ENCODE results near the gene SIK2.
"Not testable (repeated sequence)": the region's sequence is repeated elsewhere in the genome, so short reads cannot be mapped to it uniquely, and the experiment has no call there.

The SIK2 gene

DNA sequence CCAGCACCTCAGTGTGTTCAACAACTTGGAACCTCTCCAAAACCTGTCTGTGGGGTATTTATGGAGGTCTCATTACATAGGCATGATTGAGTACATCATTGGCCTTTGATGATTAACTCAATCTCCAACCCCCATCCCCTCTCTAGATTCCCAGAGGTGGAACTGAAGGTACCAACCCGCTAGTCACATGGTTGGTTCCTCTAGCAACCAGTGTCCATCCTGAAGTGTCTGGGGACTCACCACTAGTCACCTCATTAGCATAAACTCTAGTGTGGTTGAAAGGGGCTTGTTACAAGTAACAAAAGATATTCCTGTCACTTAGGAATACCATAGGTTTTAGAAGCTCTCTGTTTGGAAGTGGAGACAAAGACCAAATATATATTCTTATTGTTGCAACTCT, 40.3 kb downstream of the SIK2 start:
- TF ChIP-seq, protein P1, sequence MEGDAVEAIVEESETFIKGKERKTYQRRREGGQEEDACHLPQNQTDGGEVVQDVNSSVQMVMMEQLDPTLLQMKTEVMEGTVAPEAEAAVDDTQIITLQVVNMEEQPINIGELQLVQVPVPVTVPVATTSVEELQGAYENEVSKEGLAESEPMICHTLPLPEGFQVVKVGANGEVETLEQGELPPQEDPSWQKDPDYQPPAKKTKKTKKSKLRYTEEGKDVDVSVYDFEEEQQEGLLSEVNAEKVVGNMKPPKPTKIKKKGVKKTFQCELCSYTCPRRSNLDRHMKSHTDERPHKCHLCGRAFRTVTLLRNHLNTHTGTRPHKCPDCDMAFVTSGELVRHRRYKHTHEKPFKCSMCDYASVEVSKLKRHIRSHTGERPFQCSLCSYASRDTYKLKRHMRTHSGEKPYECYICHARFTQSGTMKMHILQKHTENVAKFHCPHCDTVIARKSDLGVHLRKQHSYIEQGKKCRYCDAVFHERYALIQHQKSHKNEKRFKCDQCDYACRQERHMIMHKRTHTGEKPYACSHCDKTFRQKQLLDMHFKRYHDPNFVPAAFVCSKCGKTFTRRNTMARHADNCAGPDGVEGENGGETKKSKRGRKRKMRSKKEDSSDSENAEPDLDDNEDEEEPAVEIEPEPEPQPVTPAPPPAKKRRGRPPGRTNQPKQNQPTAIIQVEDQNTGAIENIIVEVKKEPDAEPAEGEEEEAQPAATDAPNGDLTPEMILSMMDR (IDR thresholded peaks at IDR 0.05; ENCODE audit: low read depth, low read length, missing control alignments), result no peak
- DNase-seq (ENCODE audit: low read depth), result no peak
- no peak overlapping the region for H3K4me3 ChIP-seq (ENCODE audit: low read depth, low read length)

DNA sequence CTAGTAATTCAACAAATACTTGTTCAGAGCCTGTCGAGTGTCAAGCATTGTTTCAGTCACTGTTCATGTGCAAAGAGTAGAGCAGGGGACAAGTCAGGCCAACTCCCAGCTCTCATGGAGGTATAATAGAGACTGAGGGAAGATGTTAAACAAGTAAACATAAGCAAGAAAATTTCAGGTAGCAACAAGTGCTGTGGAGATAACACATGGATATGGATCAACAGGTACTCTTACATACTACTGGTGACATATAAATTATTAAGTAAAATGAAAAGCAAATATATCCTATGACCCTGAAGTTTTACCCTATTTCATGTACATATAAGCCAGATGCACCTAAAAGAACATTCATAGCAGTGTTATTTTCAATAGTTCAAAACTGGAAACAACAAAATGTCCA, 42.7 kb downstream of the SIK2 start:
- TF ChIP-seq, protein P1 (IDR thresholded peaks at IDR 0.05; ENCODE audit: low read depth, low read length, missing control alignments), result no peak
- no peak for DNase-seq (ENCODE audit: low read depth)
- no peak overlapping the region for H3K4me3 ChIP-seq (ENCODE audit: low read depth, low read length)

DNA sequence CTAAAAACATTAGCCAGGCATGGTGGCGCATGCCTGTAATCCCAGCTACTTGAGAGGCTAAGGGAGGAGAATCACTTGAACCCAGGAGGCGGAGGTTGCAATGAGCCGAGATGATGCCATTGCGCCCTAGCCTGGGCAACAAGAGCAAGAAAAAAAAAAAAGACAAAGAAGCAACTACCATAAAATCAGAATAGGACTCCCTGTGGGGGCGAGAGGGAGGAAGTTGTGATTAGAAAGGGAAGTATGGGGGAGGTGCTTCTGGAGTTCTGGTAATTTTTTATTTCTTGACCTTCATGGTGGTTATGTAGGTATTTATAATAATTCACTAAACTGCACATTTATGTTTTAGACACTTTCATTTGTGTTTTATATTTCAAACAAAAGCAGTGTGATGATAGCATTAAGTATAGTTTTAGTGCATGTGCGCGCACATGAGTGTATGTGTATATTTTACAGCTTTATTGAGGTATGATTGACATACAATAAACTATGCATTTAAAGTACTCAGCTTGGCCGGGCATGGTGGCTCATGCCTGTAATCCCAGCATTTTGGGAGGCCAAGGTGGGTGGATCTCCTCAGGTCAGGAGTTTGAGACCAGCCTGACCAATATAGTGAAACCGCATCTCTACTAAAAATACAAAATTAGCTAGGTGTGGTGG, 43.5 kb downstream of the SIK2 start:
- no peak overlapping the region for H3K4me3 ChIP-seq (ENCODE audit: low read depth, low read length)
- no peak for DNase-seq (ENCODE audit: low read depth)
- TF ChIP-seq, protein P1 (IDR thresholded peaks at IDR 0.05; ENCODE audit: low read depth, low read length, missing control alignments), result no peak

DNA sequence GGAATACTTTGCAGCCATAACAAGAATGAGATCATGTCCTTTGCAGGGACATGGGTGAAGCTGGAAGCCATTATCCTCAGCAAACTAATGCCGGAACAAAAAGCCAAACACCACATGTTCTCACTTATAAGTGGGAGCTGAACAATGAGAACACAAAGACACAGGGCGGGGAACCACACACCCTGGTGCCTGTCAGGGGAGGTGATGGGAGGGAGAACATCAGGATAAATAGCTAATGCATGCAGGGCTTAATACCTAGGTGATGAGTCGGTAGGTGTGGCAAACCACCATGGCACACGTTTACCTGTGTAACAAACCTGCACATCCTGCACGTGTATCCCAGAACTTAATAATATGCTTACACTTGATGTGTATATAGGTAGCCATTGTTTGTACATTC, 49.1 kb downstream of the SIK2 start:
- not testable (repeated sequence) for DNase-seq (ENCODE audit: low read depth); H3K4me3 ChIP-seq (ENCODE audit: low read depth, low read length)

DNA sequence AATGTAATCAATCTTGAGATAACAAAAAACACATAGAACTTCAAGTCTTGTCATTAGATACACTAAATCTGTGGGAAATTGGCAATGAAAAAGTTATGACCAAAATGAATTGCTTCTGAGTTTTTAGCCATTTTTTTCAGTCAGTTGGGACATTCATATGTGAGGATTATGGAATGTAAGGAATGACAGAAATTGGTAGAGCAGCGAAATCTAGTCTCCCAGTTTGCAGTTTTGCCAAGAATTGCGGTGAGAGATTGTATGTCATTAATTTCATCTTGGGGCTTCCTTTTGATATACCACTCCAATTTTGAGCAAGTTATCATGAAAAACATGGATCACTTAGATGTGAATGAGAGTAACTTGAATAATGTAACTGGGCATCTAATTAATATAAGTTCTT, 49.9 kb downstream of the SIK2 start:
- no peak overlapping the region for H3K4me3 ChIP-seq (ENCODE audit: low read depth, low read length)
- TF ChIP-seq, protein P1 (IDR thresholded peaks at IDR 0.05; ENCODE audit: low read depth, low read length, missing control alignments), result no peak
- no peak for DNase-seq (ENCODE audit: low read depth)

DNA sequence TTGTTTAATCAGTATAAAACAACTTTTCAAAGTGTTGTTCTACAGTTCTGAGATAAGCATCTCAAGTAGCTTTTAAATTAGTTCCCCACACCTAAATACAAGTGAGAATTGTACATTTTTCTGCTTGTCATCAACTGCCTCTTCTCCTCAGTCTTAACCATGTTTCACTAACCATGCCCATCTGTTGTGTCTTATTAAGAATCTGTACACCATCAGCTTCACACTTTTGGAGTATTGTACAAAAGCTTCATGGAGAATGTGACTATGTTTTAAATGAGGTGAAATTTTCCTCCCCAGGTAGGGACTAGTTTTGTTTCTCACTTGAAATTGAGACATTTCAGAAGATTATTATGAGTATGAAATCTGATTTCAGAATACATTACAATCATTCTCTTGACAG, 52.4 kb downstream of the SIK2 start:
- no peak for DNase-seq (ENCODE audit: low read depth)

DNA sequence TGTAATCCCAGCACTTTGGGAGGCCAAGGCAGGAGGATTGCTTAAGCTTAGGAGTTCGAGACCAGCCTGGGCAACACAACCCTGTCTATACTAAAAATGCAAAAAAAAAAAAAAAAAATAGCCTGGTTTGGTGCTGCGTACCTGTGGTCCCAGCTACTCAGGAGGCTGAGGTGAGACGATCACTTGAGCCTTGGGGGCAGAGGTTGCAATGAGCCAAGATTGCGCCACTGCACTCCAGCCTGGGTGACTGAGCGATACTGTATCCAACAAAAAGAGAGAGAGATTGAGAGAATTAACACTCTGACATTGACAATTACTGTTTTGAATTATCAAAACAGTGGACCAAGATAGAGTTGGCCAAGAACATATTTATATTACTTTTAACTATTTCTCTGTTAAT, 53.7 kb downstream of the SIK2 start:
- TF ChIP-seq, protein P1 (IDR thresholded peaks at IDR 0.05; ENCODE audit: low read depth, low read length, missing control alignments), result no peak
- DNase-seq (ENCODE audit: low read depth), result no peak
- H3K4me3 ChIP-seq (ENCODE audit: low read depth, low read length), result no peak overlapping the region

More for the DNA sequence above, 52.4 kb downstream of the SIK2 start:
- TF ChIP-seq, protein P1 (IDR thresholded peaks at IDR 0.05; ENCODE audit: low read depth, low read length, missing control alignments), result no peak
- no peak overlapping the region for H3K4me3 ChIP-seq (ENCODE audit: low read depth, low read length)

DNA sequence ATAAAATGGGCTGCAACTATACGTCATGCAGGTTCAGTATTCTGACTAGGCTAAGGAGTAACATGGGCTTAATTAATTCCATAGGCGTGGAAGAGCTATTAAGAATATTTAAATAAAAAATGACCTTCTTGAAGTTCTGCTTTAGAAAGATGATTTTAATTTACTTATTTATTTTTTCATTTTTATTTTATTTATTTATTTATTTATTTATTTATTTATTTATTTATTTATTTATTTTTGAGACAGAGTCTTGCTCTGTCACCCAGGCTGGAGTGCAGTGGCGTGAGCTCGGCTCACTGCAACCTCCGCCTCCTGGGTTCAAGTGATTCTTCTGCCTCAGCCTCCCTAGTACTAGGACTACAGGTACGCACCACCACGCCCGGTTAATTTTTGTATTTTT, 55.7 kb downstream of the SIK2 start:
- H3K4me3 ChIP-seq (ENCODE audit: low read depth, low read length); DNase-seq (ENCODE audit: low read depth): not testable (repeated sequence)

DNA sequence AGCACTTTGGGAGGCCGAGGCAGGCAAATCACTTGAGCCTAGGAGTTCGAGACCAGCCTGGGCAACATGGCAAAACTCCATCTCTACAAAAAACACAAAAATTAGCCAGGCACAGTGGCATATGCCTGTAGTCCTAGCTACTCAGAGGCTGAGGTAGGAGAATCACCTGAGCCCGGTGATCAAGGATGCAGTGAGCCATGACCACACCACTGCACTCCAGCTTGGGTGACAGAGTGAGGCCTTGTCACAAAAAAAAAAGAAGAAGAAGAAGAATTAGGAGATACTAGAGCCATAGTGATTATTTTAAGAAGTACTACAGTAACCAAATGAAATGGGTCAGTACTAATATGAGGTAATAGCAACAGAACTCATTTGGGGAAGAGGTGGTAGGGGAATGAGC, 56.2 kb downstream of the SIK2 start:
- H3K4me3 ChIP-seq (ENCODE audit: low read depth, low read length); DNase-seq (ENCODE audit: low read depth): not testable (repeated sequence)

Measured in GM12864 (cell line).